SH-SY5Y (cell line): ENCODE measurements around the gene MYEOV.

Experiments
- GATA2 ChIP-seq: IDR thresholded peaks from 2 replicates; pipeline ENCODE4 v1.6.1; 2011; ENCODE audit warnings: mild to moderate bottlenecking, low read depth, low read length
- GATA3 ChIP-seq: IDR thresholded peaks from 2 replicates; pipeline ENCODE4 v1.6.1; 2011; ENCODE audit warnings: low read depth, mild to moderate bottlenecking, low read length, moderate library complexity

- TF ChIP-seq GATA3 (no peak), GATA2 (no peak)
Measured at GRCh38 chr11:69245041-69245440, 48.9 kb upstream of the MYEOV start.
